Retinal pigment epithelial cell (primary cell): ENCODE results near the gene NEK9.

Experiments used
- DNase-seq: peaks from one replicate; pipeline ENCODE4 v3.0.0-alpha.2; 2010; ENCODE audit warnings: low read depth
- H3K4me3 ChIP-seq: 2 replicates; pipeline ENCODE4 v1.5.1; 2011; ENCODE audit warnings: mild to moderate bottlenecking, low read length, control low read depth, moderate library complexity
- TF ChIP-seq, protein P1 (sequence below): conservative IDR thresholded peaks from 2 replicates; pipeline ENCODE4 v1.5.1; 2011; ENCODE audit warnings: low read depth, low read length, control low read depth, inconsistent platforms

The NEK9 gene

DNA sequence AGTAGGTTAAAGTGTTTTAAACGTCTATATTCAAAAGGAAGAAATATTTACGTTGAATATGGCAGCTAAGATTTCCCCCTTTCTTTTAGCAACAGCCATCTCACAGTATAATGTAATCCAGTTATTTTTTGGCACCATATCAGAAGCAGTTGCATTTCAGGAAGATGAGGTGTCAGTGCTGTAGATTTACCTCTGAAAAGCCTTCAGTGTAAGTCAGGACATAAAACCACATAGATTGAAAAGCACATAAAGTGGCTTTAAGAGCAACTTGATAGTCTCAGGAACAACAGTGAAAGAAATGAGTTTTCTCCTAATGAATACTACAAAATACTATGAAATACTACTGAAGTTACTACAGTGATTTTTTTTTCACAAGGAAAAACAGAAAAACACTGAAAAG lies 82.5 kb downstream of the NEK9 start:
- TF ChIP-seq, protein P1, sequence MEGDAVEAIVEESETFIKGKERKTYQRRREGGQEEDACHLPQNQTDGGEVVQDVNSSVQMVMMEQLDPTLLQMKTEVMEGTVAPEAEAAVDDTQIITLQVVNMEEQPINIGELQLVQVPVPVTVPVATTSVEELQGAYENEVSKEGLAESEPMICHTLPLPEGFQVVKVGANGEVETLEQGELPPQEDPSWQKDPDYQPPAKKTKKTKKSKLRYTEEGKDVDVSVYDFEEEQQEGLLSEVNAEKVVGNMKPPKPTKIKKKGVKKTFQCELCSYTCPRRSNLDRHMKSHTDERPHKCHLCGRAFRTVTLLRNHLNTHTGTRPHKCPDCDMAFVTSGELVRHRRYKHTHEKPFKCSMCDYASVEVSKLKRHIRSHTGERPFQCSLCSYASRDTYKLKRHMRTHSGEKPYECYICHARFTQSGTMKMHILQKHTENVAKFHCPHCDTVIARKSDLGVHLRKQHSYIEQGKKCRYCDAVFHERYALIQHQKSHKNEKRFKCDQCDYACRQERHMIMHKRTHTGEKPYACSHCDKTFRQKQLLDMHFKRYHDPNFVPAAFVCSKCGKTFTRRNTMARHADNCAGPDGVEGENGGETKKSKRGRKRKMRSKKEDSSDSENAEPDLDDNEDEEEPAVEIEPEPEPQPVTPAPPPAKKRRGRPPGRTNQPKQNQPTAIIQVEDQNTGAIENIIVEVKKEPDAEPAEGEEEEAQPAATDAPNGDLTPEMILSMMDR: no peak
- DNase-seq: peak; percentile 47
- no peak overlapping the region for H3K4me3 ChIP-seq

DNA sequence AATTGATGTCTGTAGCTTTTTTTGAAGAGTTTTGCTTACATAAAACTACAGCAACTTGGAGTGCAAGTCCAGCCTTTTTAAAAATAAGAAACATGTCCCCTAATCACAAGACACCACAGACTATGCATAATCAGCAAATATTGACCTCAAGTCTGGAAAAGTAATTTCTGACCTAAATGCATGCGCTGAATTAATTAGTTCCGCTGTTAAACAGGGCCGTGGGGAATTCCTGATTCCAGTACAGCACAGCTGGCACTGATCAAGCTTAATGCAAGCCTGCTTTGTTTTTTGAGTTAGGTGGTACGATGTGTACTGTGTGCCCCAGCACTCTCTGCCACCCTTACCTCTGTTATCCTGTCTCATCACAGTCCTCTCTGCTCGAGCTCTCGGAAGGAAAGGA lies 84.8 kb downstream of the NEK9 start:
- no peak for DNase-seq
- no peak overlapping the region for H3K4me3 ChIP-seq
- TF ChIP-seq, protein P1: no peak

DNA sequence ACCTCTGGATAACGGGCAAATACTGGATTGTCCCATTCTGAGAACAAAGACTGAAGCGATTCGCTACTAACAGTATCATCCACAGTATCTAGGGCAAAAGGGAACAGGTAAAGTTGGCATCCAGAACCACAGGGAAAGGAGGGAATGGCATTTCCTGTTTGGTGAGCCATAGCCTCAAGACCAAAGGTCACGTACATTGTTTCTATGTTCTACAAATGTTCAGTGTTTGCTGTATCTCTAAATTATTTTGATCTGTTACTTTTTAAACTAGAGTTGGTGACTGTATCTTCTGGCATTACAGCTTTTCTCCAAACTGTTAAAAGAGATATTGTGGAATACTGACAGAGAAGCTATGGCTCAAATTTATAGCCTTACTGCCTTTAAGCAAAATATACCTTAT lies 85.2 kb downstream of the NEK9 start:
- TF ChIP-seq, protein P1: no peak
- no peak overlapping the region for H3K4me3 ChIP-seq
- no peak for DNase-seq

DNA sequence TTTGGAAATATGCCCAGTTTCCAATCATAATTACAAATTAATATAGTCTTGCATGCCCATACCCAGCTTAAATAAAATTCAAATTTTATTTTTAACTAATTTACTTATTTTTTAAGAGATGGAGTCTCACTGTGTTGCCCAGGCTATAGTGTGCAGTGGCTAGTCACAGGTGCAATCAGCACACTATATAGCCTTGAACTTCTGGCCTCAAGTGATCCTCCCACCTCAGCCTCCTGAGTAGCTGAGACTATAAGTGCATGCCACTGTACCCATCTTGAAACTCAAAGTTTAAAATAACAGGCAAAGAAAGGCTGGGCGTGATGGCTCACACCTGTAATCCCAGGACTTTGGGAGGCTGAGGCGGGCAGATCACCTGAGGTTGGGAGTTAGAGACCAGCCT lies 85.9 kb downstream of the NEK9 start:
- TF ChIP-seq, protein P1: no peak
- DNase-seq: no peak

DNA sequence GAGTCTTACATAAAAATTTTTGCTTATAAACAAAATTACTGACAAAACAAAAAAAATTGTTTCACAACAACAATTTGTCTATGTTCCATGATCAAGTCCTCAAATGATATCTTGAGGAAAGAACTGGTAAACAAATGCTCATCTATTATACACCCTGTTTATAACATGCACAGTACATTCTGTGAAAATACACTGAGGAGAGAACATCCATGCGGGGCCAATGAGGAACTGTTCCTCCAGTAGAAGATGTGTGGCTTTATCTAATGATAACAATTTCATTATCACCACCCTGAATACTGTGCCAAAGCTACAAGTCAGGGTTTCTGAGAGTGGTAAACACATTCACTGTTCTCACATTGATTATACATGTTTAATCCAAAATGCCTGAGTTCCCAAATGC lies 86.3 kb downstream of the NEK9 start:
- DNase-seq: no peak
- H3K4me3 ChIP-seq: no peak overlapping the region
- TF ChIP-seq, protein P1: no peak

More for the DNA sequence above, 85.9 kb downstream of the NEK9 start:
- no peak overlapping the region for H3K4me3 ChIP-seq

DNA sequence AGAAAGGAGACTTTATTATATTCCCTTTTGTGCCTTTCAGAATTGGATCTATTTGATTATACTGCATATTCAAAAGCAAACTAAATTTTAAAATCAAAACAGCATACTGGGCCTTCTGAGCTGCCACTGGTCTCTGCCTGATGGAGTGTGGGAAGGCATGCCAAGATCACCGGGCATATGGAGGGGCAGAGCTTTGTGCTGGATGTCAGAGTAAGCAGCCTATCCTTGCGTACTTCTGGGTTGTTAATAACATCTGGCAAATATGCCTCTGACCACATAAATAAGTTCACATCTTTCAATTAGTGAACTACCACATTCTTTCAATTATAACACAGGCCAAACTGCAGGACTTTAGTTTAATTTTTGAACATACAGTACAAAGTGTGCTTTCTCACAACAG lies 93.9 kb downstream of the NEK9 start:
- no peak for DNase-seq
- TF ChIP-seq, protein P1: no peak
- H3K4me3 ChIP-seq: no peak overlapping the region

DNA sequence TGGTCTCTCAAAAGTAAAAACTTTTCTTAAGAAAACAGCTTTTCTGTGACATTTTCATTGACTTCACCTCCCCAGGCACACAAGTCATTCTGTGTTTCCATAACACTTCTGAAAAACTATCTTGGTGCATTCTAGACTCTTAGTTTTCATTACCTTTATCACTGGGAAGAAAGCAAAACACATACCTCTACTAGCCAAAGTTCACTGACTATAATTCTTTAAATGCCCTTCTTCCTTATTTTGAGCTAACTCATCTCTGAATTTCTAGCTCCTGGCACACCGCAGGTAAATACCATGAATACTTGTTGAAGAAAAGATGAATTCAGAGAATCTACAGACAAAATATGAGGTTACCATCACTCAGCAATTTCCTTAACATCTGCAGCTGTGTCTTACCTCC lies 96.7 kb downstream of the NEK9 start:
- H3K4me3 ChIP-seq: no peak overlapping the region
- DNase-seq: no peak
- TF ChIP-seq, protein P1: no peak
